OCI-LY3 (cell line): ENCODE data around the gene KCNE4.

Experiments used
- H2AFZ ChIP-seq: fragments of 200-600, 300-600 bp; shearing (Covaris generic); 2 replicates; pipeline ENCODE4 v1.6.0; 2014; ENCODE audit warnings: antibody characterized with exemption, low read depth, low read length
- H3K27ac ChIP-seq: fragments of 200-600, 300-600 bp; sonication (generic); 2 replicates; pipeline ENCODE4 v1.5.1; 2014; ENCODE audit warnings: mild to moderate bottlenecking, low read length, moderate library complexity, mixed read lengths
- H3K27me3 ChIP-seq: fragments of 200-600, 300-600 bp; sonication (generic); 2 replicates; pipeline ENCODE4 v1.6.1; 2014; ENCODE audit warnings: low read depth, low read length, mixed read lengths
- H3K36me3 ChIP-seq: fragments of 200-600, 300-600 bp; sonication (generic); replicated peaks from 2 replicates; pipeline ENCODE3; 2014; ENCODE audit warnings: low read depth, low read length, mixed read lengths
- H3K4me1 ChIP-seq: fragments of 300-600, 200-600 bp; sonication (generic); 2 replicates; pipeline ENCODE4 v1.6.1; 2014; ENCODE audit warnings: low read length, mixed read lengths
- H3K4me2 ChIP-seq: fragments of 200-600, 300-600 bp; sonication (generic); 2 replicates; pipeline ENCODE4 v1.6.1; 2014; ENCODE audit warnings: low read length, mixed read lengths
- H3K4me3 ChIP-seq: fragments of 300-600, 200-600 bp; sonication (generic); 2 replicates; pipeline ENCODE4 v1.5.1; 2014; ENCODE audit warnings: antibody characterized with exemption, mild to moderate bottlenecking, low read length, moderate library complexity
- H3K79me2 ChIP-seq: fragments of 300-600, 200-600 bp; shearing (Covaris generic); 2 replicates; pipeline ENCODE4 v1.6.1; 2014; ENCODE audit warnings: mild to moderate bottlenecking, low read length, mixed read lengths
- H3K9ac ChIP-seq: fragments of 300-600, 200-600 bp; shearing (Covaris generic); 2 replicates; pipeline ENCODE4 v1.6.0; 2014; ENCODE audit warnings: mild to moderate bottlenecking, low read length, moderate library complexity
- H3K9me3 ChIP-seq: fragments of 200-600, 300-600 bp; shearing (Covaris generic); 2 replicates; pipeline ENCODE4 v1.6.1; 2014; ENCODE audit warnings: low read length, mixed read lengths; ENCODE audit not compliant: insufficient read depth
- H4K20me1 ChIP-seq: fragments of 200-600, 300-600 bp; sonication (generic); 2 replicates; pipeline ENCODE4 v1.6.1; 2016; ENCODE audit warnings: low read length, mixed read lengths; ENCODE audit not compliant: insufficient read depth
- EZH2phosphoT487 ChIP-seq: fragments of 200-600 bp; shearing (Covaris generic); IDR thresholded peaks from 2 replicates; pipeline ENCODE4 v1.6.1; 2018; ENCODE audit warnings: antibody characterized with exemption, mixed run types, low read depth
- TF ChIP-seq, protein P1 (sequence below): fragments of 200-600, 300-600 bp; sonication (generic); IDR thresholded peaks from 2 replicates; pipeline ENCODE4 v1.5.1; 2014; ENCODE audit warnings: antibody characterized with exemption, low read length, low read depth

The KCNE4 gene, protein sequence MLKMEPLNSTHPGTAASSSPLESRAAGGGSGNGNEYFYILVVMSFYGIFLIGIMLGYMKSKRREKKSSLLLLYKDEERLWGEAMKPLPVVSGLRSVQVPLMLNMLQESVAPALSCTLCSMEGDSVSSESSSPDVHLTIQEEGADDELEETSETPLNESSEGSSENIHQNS

DNA sequence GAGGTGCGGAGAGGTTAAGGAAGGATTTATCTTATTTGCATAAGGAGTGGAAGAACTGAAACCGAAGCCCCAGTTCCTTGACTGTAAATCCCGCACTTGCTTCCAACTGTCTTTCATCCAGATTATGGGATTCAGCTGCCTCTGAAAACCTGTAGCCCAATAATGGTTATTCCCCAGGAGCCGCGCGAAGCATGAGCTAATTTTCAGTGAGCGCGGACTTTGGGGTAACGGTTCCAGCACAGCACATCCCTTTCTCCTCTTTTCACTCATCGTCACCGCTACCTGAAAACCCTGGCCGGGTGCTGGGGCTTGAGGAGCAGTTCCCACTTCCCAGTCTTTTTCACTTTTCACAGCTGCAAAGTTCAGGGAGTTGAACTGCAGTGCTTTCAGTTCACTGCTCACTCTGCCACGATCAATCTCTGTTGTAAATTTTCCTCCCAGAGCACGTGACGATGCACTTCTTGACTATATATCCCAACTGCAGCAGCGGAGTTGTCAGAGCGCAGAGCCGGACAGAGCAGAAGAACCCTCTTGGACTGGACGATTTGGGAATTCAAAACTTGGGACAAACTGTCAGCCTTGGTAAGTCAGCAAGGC is at the start of gene KCNE4:
Gene KCNE4, plus strand, starts transcription at position 498 of the 597 bp plus-strand sequence. CDS start 641 bp downstream, outside the sequence.
- H3K4me3 ChIP-seq: no peak within 1 kb of the TSS
- no peak within 1 kb of the TSS for H3K4me2 ChIP-seq
- H3K9ac ChIP-seq: no peak within 1 kb of the TSS
- H4K20me1 ChIP-seq: no peaks in the 10 kb centered on the region
- no peak within 1 kb of the TSS for H2AFZ ChIP-seq
- no peaks in the 10 kb centered on the region for H3K27me3 ChIP-seq
- H3K9me3 ChIP-seq: no peaks in the 10 kb centered on the region
- H3K36me3 ChIP-seq: no peaks in the 10 kb centered on the region
- H3K79me2 ChIP-seq: no peaks in the 10 kb centered on the region
- H3K4me1 ChIP-seq: 0 out of 2 replicates have a peak, but pooled peaks cover 2% of the 10 kb centered on the region
- TF ChIP-seq, protein P1, sequence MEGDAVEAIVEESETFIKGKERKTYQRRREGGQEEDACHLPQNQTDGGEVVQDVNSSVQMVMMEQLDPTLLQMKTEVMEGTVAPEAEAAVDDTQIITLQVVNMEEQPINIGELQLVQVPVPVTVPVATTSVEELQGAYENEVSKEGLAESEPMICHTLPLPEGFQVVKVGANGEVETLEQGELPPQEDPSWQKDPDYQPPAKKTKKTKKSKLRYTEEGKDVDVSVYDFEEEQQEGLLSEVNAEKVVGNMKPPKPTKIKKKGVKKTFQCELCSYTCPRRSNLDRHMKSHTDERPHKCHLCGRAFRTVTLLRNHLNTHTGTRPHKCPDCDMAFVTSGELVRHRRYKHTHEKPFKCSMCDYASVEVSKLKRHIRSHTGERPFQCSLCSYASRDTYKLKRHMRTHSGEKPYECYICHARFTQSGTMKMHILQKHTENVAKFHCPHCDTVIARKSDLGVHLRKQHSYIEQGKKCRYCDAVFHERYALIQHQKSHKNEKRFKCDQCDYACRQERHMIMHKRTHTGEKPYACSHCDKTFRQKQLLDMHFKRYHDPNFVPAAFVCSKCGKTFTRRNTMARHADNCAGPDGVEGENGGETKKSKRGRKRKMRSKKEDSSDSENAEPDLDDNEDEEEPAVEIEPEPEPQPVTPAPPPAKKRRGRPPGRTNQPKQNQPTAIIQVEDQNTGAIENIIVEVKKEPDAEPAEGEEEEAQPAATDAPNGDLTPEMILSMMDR: no peak
- no peak for TF ChIP-seq EZH2phosphoT487
- H3K27ac ChIP-seq: no peak within 1 kb of the TSS

DNA sequence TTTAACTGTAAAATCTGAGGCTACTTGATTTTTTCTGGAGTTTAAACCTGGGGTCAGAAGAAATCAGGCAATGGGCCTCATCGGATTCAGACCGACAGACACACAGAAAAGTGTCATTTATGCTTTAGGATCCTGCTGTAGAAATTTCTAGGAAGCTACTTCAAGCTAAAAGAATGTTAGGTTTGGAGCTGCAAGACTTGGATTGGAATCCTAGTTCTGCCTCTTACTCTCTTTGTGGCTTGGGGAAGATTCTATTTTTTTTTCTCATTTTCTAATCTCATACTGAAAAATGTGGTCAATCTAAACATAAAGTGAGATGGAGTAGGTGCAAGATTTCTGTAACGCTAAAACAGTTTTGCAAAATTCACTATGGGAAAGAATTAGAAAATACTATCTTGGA is 48.8 kb upstream of the KCNE4 start:
- H3K27me3 ChIP-seq: no peaks in the 10 kb centered on the region
- no peak overlapping the region for H3K9ac ChIP-seq
- H2AFZ ChIP-seq: no peak overlapping the region
- no peak overlapping the region for H3K27ac ChIP-seq
- no peaks in the 10 kb centered on the region for H3K79me2 ChIP-seq
- no peak overlapping the region for H3K4me2 ChIP-seq
- no peaks in the 10 kb centered on the region for H4K20me1 ChIP-seq
- peaks cover 10% of the 10 kb centered on the region for H3K4me1 ChIP-seq
- no peak overlapping the region for H3K4me3 ChIP-seq
- TF ChIP-seq, protein P1: no peak
- no peak for TF ChIP-seq EZH2phosphoT487
- no peaks in the 10 kb centered on the region for H3K36me3 ChIP-seq
- no peaks in the 10 kb centered on the region for H3K9me3 ChIP-seq

- H3K4me2 ChIP-seq: no peak overlapping the region
- H3K36me3 ChIP-seq: no peaks in the 10 kb centered on the region
- no peak overlapping the region for H3K27ac ChIP-seq
These were observed 46.5 kb upstream of the KCNE4 start for GRCh38 chr2:223005496-223005895.

GRCh38 chr2:223007531-223007930 is 44.5 kb upstream of the KCNE4 start:
- no peak overlapping the region for H3K27ac ChIP-seq
- no peak overlapping the region for H3K4me3 ChIP-seq
- H2AFZ ChIP-seq: no peak overlapping the region
- H3K27me3 ChIP-seq: no peaks in the 10 kb centered on the region
- no peaks in the 10 kb centered on the region for H3K36me3 ChIP-seq
- no peaks in the 10 kb centered on the region for H3K79me2 ChIP-seq
- H3K9me3 ChIP-seq: no peaks in the 10 kb centered on the region
- no peaks in the 10 kb centered on the region for H3K4me1 ChIP-seq
- H4K20me1 ChIP-seq: no peaks in the 10 kb centered on the region
- H3K4me2 ChIP-seq: no peak overlapping the region
- TF ChIP-seq EZH2phosphoT487: no peak
- TF ChIP-seq, protein P1: no peak
- no peak overlapping the region for H3K9ac ChIP-seq

More at GRCh38 chr2:223005496-223005895, 46.5 kb upstream of the KCNE4 start:
- no peak overlapping the region for H2AFZ ChIP-seq
- H3K9me3 ChIP-seq: no peaks in the 10 kb centered on the region
- H3K27me3 ChIP-seq: no peaks in the 10 kb centered on the region
- no peak overlapping the region for H3K9ac ChIP-seq
- no peaks in the 10 kb centered on the region for H3K79me2 ChIP-seq
- no peaks in the 10 kb centered on the region for H4K20me1 ChIP-seq
- TF ChIP-seq, protein P1: no peak
- TF ChIP-seq EZH2phosphoT487: no peak
- no peak overlapping the region for H3K4me3 ChIP-seq
- no peaks in the 10 kb centered on the region for H3K4me1 ChIP-seq
